ENCODE results near the gene CHD2. TPM values are rescaled to one million over a fixed set of nuclear protein-coding genes. Genes with fewer than 3 reads are reported as not detected.

The CHD2 gene
- total RNA-seq, 4 donors from 2014 or later: 149 to 299 (median 213) TPM

DNA sequence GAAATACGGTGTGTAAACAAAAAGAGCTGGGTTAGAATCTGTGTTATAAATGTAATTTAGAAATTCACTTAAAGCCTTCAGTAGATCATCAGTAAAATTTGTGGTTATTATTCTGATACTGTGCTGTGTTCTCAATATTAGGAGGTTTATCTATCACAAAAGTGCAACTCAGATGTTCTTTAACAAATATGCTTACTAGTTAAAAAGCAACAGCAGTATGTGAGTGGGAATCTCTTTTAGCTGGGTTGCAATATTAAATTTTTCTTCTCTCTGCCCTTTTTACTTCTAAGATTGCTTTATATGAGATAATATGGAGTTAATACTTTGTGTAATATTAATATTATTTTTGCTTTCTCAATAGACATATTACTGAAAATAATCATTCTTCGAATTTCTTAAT, 53.4 kb downstream of the CHD2 start:
- intact Hi-C loops (cut with DNase I): no loop called here
- no peak for DNase-seq
- Histone ChIP-seq H3K4me1 (peaks cover 8 to 13% of the 10 kb centered on the region in 2 donors), H3K36me3 (peaks cover 44 to 58% of the 10 kb centered on the region in 2 donors), H3K27ac (no peak overlapping the region), H3K4me3 (replicated peaks in 1 of 3) (no peak overlapping the region), H3K9me3 (no peaks in the 10 kb centered on the region), H3K27me3 (no peaks in the 10 kb centered on the region)
- whole genome bisulfite sequencing, 2 donors: 95 to 98% methylated on average over 2 of the region's 2 CpGs
- TF ChIP-seq, protein P1, sequence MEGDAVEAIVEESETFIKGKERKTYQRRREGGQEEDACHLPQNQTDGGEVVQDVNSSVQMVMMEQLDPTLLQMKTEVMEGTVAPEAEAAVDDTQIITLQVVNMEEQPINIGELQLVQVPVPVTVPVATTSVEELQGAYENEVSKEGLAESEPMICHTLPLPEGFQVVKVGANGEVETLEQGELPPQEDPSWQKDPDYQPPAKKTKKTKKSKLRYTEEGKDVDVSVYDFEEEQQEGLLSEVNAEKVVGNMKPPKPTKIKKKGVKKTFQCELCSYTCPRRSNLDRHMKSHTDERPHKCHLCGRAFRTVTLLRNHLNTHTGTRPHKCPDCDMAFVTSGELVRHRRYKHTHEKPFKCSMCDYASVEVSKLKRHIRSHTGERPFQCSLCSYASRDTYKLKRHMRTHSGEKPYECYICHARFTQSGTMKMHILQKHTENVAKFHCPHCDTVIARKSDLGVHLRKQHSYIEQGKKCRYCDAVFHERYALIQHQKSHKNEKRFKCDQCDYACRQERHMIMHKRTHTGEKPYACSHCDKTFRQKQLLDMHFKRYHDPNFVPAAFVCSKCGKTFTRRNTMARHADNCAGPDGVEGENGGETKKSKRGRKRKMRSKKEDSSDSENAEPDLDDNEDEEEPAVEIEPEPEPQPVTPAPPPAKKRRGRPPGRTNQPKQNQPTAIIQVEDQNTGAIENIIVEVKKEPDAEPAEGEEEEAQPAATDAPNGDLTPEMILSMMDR (IDR thresholded peaks at IDR 0.05): no peak
- no peak for TF ChIP-seq POLR2A (IDR thresholded peaks at IDR 0.05)

DNA sequence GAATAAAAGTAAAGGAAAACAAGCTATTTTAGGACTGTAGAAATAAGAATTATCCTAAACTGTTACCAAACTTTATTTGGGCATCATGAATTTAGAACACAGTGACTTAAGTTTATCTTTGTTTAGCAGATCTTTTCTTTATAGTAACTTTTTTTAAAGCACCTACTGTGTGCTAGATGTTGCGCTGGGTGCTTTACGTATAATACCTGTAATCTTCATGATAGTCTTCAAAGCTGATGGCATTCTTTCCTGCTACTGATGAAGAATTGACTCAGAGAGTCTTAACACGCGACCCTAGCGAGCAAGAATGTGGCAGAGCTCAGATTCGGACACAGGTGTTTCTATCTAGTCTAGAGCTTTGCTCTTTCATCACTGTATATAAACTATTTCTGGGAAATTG, 53.9 kb downstream of the CHD2 start:
- Histone ChIP-seq H3K27me3 (no peaks in the 10 kb centered on the region), H3K36me3 (peaks cover 40 to 58% of the 10 kb centered on the region in 2 donors), H3K9me3 (no peaks in the 10 kb centered on the region), H3K4me3 (replicated peaks in 1 of 3) (no peak overlapping the region), H3K4me1 (peaks cover 8 to 13% of the 10 kb centered on the region in 2 donors), H3K27ac (no peak overlapping the region)
- no peak for TF ChIP-seq POLR2A (IDR thresholded peaks at IDR 0.05)
- TF ChIP-seq, protein P1 (IDR thresholded peaks at IDR 0.05): no peak
- DNase-seq: no peak
- intact Hi-C loops (cut with DNase I): no loop called here
- WGBS, 2 donors: 96 to 97% methylated on average over 6 of the region's 6 CpGs

DNA sequence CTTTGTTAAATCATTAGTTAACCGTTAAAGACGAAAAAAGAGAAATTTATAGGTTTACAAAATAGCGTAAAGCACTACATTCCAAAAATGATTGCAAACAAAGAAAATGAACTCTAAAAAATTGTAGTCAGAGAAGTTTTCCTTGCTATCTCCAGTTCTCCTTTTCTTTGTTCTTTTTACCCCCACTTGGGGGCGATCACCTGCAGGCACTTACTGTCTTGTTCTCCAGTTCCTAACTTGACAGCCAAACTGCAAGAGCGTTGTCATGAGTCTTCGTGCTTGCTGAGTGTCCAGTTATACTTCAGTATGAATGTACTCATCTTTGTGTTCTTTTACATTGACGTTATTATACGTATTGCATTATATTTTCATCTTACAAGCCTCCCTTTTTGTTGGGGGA, 54.5 kb downstream of the CHD2 start:
- intact Hi-C loops (cut with DNase I): no loop called here
- no peak for DNase-seq
- H3K4me1 ChIP-seq: peaks cover 8 to 13% of the 10 kb centered on the region in 2 donors
- no peaks in the 10 kb centered on the region for H3K9me3 ChIP-seq
- no peak overlapping the region for H3K27ac ChIP-seq
- peaks cover 40 to 57% of the 10 kb centered on the region in 2 donors for H3K36me3 ChIP-seq
- TF ChIP-seq POLR2A (IDR thresholded peaks at IDR 0.05): no peak
- TF ChIP-seq, protein P1 (IDR thresholded peaks at IDR 0.05): peak in 1 of 6 experiments; percentile 10
- WGBS, 2 donors: 94 to 95% methylated on average over 8 of the region's 8 CpGs
- no peaks in the 10 kb centered on the region for H3K27me3 ChIP-seq
- H3K4me3 ChIP-seq (replicated peaks in 1 of 3): no peak overlapping the region

DNA sequence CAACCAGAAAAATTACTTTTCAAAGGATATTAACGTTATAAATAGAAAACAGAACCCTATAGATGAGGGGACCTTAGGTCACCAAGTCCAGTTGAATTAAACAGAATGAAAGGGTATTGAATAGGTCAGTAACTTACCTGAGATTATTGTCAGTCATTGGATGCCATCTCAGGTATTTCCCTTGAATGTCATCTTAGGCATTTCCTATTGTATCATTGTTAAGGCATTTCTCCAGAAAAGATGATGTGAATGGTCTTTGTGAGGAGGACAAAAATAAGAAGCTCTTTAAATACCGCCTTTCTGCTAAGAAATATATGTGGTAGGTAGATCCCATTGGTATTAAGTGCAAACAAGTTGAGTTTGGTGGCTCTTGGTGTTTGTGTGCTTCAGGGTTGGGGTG, 55.6 kb downstream of the CHD2 start:
- DNase-seq: no peak
- no peak overlapping the region for H3K4me3 ChIP-seq (replicated peaks in 1 of 3)
- no peaks in the 10 kb centered on the region for H3K9me3 ChIP-seq
- no peaks in the 10 kb centered on the region for H3K27me3 ChIP-seq
- WGBS, 2 donors: 97% methylated on average over 2 of the region's 2 CpGs
- intact Hi-C loops (cut with DNase I): no loop called here
- peaks cover 39 to 52% of the 10 kb centered on the region in 2 donors for H3K36me3 ChIP-seq
- H3K27ac ChIP-seq: no peak overlapping the region
- peaks cover 5 to 10% of the 10 kb centered on the region in 2 donors for H3K4me1 ChIP-seq
- no peak for TF ChIP-seq POLR2A (IDR thresholded peaks at IDR 0.05)
- TF ChIP-seq, protein P1 (IDR thresholded peaks at IDR 0.05): no peak

DNA sequence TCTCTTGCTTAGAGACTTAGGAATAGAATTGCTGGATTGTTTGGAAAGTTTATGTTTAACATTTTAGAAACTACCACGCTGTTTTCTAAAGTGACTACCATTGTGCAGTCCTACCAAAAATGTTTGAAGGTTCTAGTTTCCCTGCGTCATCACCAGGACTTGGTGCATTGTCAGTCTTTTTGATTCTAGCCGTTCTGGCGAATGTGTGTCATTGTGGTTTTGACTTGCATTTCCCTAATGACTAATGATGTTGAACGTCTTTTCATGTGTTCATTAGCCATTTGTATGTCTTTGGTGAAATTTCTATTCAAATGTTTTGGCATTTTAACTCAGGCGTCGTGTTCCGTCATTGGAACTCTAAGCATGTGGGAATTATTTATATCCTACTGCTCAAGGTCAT, 58.0 kb downstream of the CHD2 start:
- no peak for TF ChIP-seq POLR2A (IDR thresholded peaks at IDR 0.05)
- TF ChIP-seq, protein P1 (IDR thresholded peaks at IDR 0.05): no peak
- 93% methylated on average over 8 of the region's 8 CpGs for WGBS, 2 donors
- H3K27ac ChIP-seq: no peak overlapping the region
- no peaks in the 10 kb centered on the region for H3K4me1 ChIP-seq
- peaks cover 42 to 53% of the 10 kb centered on the region in 2 donors for H3K36me3 ChIP-seq
- H3K9me3 ChIP-seq: no peaks in the 10 kb centered on the region
- no peak overlapping the region for H3K4me3 ChIP-seq (replicated peaks in 1 of 3)
- DNase-seq: no peak
- H3K27me3 ChIP-seq: no peaks in the 10 kb centered on the region
- intact Hi-C loops (cut with DNase I): no loop called here

Measured in thyroid gland (tissue), 4 donors.